Measurements from ENCODE around the gene LIPK.
"Not testable (repeated sequence)": the region's sequence is repeated elsewhere in the genome, so short reads cannot be mapped to it uniquely, and the experiment has no call there.

DNA sequence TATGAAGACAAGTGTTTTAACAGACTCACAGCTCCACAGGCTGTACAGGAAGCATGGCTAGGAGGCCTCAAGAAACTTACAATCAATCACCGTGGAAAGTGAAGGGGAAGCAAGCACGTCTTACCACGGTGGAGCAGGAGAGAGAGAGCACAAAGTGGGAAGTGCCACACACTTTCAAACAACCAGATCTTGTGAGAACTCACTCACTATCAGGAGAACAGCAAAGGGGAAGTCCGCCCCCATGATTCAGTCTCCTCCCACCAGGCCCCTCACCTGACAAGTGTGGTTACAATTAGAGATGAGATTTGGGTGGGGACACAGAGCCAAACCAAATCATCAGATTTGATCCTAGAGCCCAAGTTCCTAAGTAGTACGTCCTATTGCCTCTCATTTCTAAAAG, 35.9 kb downstream of the LIPK start:
- not testable (repeated sequence) for TF ChIP-seq POLR2A (IDR thresholded peaks at IDR 0.05)
- TF ChIP-seq, protein P1, sequence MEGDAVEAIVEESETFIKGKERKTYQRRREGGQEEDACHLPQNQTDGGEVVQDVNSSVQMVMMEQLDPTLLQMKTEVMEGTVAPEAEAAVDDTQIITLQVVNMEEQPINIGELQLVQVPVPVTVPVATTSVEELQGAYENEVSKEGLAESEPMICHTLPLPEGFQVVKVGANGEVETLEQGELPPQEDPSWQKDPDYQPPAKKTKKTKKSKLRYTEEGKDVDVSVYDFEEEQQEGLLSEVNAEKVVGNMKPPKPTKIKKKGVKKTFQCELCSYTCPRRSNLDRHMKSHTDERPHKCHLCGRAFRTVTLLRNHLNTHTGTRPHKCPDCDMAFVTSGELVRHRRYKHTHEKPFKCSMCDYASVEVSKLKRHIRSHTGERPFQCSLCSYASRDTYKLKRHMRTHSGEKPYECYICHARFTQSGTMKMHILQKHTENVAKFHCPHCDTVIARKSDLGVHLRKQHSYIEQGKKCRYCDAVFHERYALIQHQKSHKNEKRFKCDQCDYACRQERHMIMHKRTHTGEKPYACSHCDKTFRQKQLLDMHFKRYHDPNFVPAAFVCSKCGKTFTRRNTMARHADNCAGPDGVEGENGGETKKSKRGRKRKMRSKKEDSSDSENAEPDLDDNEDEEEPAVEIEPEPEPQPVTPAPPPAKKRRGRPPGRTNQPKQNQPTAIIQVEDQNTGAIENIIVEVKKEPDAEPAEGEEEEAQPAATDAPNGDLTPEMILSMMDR (IDR thresholded peaks at IDR 0.05): not testable (repeated sequence)
